Fibroblast of peridontal ligament (primary cell): ENCODE measurements around the gene TSPAN7.

ENCODE experiments used
- DNase-seq: peaks from one replicate; pipeline ENCODE4 v3.0.0-alpha.2; 2010; ENCODE audit errors: extremely low read depth

Gene TSPAN7, protein sequence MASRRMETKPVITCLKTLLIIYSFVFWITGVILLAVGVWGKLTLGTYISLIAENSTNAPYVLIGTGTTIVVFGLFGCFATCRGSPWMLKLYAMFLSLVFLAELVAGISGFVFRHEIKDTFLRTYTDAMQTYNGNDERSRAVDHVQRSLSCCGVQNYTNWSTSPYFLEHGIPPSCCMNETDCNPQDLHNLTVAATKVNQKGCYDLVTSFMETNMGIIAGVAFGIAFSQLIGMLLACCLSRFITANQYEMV

DNA sequence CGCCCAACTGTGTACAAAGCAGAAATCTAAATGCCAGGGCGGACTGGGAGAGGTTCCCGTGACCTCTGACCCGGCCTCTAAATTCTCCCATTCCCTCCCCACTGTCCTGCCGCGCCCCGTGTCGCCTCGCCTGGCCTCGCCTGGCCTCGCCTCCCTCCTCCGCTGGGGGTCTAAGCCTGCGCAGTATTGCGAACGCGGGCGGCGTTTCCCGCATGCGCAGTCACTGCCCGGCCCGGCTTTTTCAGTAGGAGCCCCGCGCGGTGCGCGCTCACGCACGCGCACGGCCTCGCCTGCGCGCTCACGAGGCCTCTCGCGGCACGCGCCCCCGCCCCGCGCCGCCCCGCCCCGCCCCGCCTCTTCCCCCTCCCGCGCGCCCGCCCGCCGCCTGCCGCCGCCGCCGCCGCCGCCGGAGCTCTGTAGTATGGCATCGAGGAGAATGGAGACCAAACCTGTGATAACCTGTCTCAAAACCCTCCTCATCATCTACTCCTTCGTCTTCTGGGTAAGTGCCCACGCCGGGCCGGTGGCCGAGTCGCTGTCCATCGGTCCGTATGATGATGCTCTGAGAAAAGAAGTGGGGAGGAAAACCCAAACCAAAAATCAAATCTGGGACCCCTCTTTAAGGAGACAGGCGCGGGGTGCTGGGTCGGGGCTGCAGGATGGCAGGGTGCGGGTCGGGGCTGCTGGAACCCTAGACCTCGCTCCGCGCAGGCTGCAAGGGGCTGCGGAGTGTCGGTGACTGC, at the start of gene TSPAN7:
TSS of gene TSPAN7 (plus strand) at position 417 of the 743 bp plus-strand sequence. CDS start at position 422, 5 bp downstream.
- DNase-seq = peak; percentile 35

- no peak for DNase-seq
Measured at GRCh38 chrX:38513112-38513742, 48.1 kb upstream of the TSPAN7 start.

DNA sequence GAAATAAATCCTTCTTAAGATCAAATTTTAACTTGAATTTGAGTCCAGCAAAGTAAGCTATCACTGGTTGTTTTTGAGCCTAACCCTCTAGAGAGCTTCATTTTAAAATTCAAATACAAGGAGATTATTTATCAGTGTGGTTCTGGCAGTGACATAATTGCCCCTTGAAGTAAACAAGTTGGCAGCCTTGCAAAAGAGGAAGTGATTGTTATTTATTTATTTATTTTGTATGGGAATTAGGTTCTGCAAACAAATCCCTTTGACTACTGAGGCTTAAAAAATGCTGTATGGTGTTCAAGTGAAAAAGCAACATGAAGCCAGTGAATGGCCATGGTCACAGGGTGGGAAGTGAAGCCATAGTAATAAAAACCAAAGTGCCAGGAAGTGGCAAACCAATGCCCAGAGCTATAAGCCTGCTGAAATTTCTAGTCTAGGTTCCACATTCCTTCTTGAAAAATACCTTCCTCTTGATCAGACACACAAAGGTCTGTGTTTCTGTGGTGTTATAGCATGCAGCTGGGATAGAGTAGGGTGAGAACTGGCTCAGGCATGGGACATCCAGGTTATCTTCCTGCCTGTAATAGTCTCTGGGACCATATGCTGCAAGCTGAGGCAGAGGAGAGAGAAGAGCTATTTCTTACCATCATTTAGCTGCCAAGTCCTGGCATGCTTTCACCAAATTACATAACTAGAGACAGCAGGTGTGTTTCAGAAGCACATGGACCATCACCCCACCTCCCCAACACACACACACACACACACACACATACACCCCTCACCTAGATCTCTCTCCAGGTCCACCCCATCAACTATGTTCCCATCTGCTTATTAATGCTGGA, 47.1 kb upstream of the TSPAN7 start:
- DNase-seq = no peak

- no peak for DNase-seq
Measured at GRCh38 chrX:38515291-38515690, 46.1 kb upstream of the TSPAN7 start.

- DNase-seq = no peak
Measured at GRCh38 chrX:38516196-38516774, 45.1 kb upstream of the TSPAN7 start.

DNA sequence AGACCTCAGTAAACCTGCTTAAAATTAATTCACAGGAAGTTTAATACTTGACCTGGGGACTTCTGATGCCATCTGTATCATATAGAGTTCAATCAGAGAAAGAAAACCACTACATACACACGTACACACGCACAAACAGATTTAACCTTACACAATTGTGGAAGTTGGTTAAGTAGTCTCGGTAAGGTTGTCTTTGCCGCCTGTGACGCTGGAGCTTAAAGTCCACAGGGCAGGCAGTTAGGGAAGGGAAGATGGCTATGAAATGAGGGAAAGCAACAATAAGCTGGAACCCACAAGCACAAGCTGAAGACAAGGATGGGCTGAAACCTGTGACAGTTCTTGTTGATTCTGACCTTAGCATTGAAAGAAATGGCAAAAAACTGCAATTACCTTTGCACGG, 41.7 kb upstream of the TSPAN7 start:
- DNase-seq = no peak

GRCh38 chrX:38538134-38538533, 23.2 kb upstream of the TSPAN7 start:
- no peak for DNase-seq

GRCh38 chrX:38539748-38540147, 21.6 kb upstream of the TSPAN7 start:
- DNase-seq = no peak

GRCh38 chrX:38548508-38548907, 12.8 kb upstream of the TSPAN7 start:
- no peak for DNase-seq

DNA sequence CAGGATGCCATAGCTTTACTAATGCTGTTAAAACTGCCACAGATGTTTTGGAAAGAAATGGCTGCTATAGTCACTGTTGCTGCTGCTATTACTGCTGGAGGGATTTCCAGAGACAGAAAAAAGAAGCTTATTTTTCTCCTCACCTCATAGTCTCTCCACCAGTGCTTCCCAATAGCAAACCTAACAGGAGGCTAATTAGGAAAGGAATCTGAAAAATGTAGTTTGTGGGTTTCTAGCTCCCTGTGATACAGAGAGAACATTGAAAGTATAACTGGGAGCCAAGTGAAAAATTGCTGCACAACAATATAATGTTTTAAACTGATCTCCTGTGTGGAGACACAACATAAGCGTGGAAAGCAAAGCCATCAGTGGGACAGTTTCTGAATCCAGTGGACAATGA, 8.6 kb upstream of the TSPAN7 start:
- no peak for DNase-seq

GRCh38 chrX:38558686-38559085, 2.7 kb upstream of the TSPAN7 start:
- DNase-seq = no peak

DNA sequence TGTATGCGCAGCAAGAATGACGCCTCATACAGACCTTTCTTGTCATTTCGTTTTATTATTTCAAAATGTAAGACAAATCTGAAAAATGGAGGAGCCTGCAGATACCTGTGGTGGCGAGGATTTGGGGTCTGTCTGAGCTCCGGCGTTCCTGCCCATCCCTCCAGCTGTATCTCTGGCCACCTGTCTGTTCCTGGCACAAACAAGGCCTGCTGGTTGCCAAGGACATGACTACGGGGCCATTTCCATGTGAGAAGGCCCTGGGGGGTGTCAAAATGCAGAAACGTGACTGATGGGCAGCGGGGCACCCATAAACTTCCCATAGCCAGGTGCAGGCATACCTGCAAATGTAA, 591 bp upstream of the TSPAN7 start:
- DNase-seq = no peak

- DNase-seq = no peak
Measured at GRCh38 chrX:38561951-38562719, 793 bp downstream of the TSPAN7 start.

- no peak for DNase-seq
Measured at GRCh38 chrX:38563030-38563429, 1.7 kb downstream of the TSPAN7 start.

DNA sequence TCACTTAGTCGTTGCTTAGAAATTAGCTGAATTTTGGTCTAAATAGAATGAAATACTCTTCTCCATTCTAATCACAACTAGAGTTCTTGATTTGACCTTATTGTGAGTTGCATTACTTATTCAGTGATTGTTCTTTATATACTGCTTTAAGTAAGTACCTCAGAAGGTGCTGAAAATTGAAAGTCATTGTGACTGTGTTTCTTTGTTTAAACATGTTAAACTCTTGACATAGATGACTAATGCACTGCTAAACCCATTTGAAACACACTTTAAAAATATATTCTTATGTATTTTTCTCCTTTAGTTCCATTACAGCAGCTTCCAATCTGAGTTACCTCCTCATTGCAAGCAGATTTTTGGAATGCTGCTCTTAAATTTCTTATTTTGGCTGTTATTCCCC, 9.1 kb downstream of the TSPAN7 start:
- DNase-seq = no peak

DNA sequence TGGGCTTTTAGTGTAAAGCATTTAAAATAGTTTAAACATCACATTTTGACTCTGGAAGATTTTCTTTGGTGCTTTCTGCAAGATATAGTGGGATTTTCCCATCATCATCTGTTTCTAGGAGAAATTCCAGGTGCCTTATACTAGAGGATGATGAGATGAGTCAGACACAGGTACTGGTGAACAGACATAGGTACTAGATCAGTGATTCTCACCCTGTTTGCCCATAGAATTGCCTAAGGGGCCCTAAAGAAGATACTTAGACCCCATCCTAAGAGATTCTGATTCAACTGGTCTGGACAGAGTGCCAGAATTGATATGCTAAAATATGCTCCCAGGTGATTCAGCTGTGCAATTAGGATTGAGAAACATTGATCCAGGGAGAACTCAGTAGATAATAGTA, 9.7 kb downstream of the TSPAN7 start:
- DNase-seq = no peak

DNA sequence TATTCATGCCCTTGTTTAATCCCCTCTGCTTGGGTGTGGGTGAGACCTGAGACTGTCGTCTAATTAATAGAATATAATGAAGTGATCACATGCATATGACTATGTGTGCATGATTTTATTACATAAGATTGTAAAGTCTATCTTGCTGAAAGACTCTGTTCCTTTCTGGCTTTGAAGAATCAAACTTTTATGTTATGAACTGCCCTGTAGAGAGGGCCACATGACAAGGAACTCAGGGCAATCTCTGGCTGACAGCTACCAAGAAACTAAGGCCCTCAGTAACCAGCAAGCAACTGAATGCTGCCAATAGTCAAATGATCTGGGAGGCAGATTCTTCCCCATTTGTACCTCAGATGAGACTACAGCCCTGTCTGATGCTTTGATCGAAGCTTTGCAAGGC, 13.5 kb downstream of the TSPAN7 start:
- DNase-seq = no peak

- no peak for DNase-seq
Measured at GRCh38 chrX:38575888-38576287, 14.5 kb downstream of the TSPAN7 start.

DNA sequence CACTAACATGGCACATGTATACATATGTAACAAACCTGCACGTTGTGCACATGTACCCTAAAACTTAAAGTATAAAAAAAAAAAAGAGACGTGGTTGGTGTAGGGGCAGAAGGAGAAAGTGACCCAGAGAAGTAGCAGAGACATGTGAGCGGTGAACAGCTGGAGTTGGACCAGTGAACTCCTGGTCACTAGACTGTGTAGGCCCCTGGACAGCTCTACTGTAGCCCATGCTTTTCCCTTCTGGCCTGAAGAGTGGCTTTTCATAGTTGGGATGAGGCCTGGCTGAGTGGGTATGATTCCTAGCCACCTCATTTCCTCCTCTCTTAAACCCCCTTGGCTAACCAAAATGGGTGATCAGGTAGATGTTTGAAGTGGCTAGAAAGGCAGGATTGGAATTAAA, 16.4 kb downstream of the TSPAN7 start:
- no peak for DNase-seq

GRCh38 chrX:38578167-38578566, 16.8 kb downstream of the TSPAN7 start:
- no peak for DNase-seq

DNA sequence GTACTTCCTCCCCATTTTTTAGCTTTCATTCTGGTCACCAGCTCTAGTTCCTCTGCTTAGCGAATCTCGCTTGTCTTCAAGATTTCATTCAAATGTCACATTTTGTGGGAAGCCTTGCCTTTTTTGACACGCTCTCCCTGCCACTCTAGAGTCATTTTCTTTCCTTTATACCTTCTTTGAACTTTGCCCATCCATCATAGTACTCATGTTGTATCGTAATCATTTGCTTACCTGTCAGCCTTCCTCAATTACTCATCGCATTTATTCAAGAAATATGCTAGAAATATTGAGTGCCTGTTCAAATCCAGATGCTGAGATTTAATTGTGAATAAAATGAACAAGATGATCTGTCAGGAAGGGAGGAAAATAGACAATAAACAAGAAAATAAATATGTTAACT, 21.8 kb downstream of the TSPAN7 start:
- DNase-seq = no peak
